A673 (cell line): ENCODE results near the gene ALX4.

ENCODE experiments used
- CTCF ChIP-seq: fragments of 300-800, 200-600 bp; sonication (generic); conservative IDR thresholded peaks from 2 replicates; pipeline ENCODE4 v1.5.1; 2017; ENCODE audit warnings: low read depth, mild to moderate bottlenecking, antibody characterized with exemption, low read length, moderate library complexity, mixed read lengths
- EZH2 ChIP-seq: fragments of 200-600 bp; sonication (generic); IDR thresholded peaks from 2 replicates; pipeline ENCODE4 v1.6.1; 2017; ENCODE audit warnings: borderline replicate concordance, low read depth, mild to moderate bottlenecking, mixed read lengths, antibody characterized with exemption, low read length; ENCODE audit not compliant: poor library complexity, severe bottlenecking

GRCh38 chr11:44348114-44348513 lies 38.2 kb upstream of the ALX4 start:
- no peak for TF ChIP-seq CTCF
- no peak for TF ChIP-seq EZH2
